ENCODE data around the gene VSNL1.

The VSNL1 gene

DNA sequence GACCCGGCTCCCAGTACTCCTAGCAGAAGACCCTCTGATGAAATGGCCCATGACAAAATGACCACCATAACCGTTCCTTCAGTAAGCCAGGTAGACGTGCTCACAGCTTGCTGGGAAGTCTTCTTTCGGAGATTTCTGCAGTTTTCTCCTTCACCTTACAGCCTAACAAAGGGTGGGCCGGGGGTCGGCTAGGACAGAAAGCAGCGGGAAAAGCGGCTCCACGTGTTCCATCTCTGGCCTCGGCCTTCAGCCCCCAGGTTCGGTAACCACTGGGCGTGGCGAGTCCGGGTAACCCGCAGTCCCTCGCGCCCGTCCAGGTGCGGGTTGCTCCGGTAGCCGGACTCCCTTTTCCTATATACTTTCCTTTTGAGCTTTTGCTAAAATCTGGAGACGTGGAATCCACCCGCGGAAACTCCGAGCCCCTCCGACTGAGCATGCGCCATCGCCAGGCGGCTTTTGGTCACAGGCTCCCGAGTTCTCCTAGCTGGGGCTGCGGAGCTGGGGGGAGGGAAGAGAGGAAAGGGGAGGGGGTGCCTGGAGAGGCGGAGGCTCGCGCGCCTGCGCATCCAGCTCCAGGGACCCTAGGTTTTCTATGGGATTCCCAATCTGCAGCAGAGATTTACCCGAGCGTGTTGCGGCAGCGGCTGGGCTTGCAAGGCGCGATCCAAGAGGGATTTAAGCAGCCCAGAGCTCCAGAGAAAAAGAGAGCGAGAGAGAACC, at the start of gene VSNL1:
Gene VSNL1, plus strand, starts transcription at position 604 of the 720 bp plus-strand sequence. CDS start 51,379 bp downstream, outside the sequence.
- TF ChIP-seq, protein P1, sequence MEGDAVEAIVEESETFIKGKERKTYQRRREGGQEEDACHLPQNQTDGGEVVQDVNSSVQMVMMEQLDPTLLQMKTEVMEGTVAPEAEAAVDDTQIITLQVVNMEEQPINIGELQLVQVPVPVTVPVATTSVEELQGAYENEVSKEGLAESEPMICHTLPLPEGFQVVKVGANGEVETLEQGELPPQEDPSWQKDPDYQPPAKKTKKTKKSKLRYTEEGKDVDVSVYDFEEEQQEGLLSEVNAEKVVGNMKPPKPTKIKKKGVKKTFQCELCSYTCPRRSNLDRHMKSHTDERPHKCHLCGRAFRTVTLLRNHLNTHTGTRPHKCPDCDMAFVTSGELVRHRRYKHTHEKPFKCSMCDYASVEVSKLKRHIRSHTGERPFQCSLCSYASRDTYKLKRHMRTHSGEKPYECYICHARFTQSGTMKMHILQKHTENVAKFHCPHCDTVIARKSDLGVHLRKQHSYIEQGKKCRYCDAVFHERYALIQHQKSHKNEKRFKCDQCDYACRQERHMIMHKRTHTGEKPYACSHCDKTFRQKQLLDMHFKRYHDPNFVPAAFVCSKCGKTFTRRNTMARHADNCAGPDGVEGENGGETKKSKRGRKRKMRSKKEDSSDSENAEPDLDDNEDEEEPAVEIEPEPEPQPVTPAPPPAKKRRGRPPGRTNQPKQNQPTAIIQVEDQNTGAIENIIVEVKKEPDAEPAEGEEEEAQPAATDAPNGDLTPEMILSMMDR (IDR thresholded peaks at IDR 0.05; ENCODE audit: insufficient read depth, low read depth, low read length, missing control alignments) = no peak
- peak; percentile 95 for DNase-seq (ENCODE audit: low read depth)
- H3K4me3 ChIP-seq (ENCODE audit: low read length) = peak within 1 kb of the TSS; percentile 84

DNA sequence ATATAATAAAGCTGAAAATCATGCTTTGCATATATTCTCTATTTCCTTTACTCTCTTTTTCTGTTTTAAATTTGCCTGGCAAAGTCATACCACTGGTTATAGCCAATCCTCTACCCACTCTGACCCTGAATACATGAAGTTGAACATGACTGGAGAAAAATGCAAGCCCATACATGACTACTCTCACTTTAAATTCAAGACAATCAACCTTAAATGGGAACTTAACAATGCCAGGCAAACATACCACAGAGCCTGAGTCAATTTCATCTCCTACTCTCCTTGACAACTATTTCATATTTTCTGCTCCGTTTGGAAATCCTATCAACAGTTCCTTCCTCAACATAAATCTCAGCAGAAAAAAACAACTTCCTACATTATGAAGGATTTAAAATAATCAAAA, 44.9 kb upstream of the VSNL1 start:
- TF ChIP-seq, protein P1 (IDR thresholded peaks at IDR 0.05; ENCODE audit: insufficient read depth, low read depth, low read length, missing control alignments) = no peak
- DNase-seq (ENCODE audit: low read depth) = peak; percentile 92

DNA sequence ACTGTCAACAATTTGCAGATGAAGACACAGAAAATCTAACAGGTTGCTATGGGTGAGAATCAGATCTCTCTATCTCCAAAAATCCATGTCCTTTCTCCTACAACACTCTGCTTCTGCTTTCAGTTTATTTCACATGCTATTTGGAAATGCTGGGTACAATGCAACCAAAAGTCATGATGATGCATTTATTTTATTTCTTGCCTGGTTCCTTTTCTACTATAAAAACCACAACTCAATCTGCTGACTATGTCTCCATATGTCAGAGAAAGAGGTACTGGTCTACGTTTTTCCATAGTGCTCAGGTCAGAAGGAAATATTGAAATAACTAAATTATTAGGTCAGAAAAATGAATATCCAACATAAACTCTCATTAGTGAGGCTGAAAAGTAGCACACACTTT, 42.8 kb upstream of the VSNL1 start:
- no peak overlapping the region for H3K4me3 ChIP-seq (ENCODE audit: low read length)
- TF ChIP-seq, protein P1 (IDR thresholded peaks at IDR 0.05; ENCODE audit: insufficient read depth, low read depth, low read length, missing control alignments) = no peak
- DNase-seq (ENCODE audit: low read depth) = no peak

More for the DNA sequence above, 44.9 kb upstream of the VSNL1 start:
- H3K4me3 ChIP-seq (ENCODE audit: low read length) = no peak overlapping the region

DNA sequence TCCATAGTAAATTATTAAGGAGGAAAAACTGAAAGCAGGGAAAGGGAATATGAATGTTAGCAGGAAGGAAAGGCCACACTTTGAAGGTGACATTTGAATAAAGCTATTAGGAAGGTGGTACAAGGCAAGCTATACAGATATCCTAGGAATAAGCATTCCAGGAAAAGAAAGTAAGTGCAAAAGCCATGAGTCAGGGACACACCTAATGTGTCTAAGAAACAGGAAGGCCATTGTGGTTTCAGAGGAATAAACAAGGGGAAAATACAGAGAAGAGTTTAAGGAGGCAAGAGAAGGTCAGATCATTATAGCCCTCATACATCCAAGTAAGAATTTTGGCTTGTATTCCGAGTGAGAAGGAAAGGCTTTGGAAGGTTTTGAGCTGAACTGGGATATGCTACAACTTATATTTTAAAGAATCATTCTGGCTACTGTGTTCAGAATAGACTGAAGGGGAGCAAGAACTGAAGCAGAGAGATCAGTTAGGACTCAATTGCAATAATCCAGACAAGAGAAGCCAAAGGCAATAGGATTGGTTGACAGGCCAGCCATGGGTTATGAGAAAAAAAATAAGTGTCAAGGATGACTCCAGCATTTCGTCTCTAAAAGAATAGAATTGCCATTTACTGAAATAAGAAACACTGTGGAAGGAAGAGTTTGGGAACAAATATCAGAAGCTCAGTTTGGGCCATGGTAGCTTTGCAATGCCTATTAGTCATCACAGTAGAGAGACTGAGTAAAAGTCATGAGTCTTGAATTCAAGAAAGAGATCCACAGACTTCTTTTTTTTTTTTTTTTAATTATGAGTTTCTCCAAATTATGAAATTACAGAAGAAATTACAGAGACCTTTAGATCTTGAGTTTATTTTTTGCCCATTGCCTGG, 33.5 kb upstream of the VSNL1 start:
- DNase-seq (ENCODE audit: low read depth) = peak; percentile 74
- no peak overlapping the region for H3K4me3 ChIP-seq (ENCODE audit: low read length)
- TF ChIP-seq, protein P1 (IDR thresholded peaks at IDR 0.05; ENCODE audit: insufficient read depth, low read depth, low read length, missing control alignments) = no peak

DNA sequence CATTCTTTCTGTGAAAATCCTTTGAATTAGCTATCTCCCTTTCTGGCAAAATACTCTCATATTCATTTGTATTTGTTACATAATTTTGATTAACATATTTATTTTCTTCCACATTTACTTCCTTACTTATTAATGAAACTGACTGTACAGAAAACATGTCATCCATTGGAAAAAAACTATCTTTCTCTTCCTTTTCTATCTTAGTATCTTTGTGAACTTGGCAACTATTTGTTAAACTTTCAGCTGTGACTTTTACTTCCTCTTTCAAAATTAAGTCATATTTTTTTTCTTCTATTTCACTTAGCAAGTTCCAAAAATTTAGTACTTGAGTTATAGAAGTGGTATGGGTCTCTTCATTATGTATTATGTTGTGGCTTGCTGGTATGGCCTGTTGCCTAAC, 24.8 kb upstream of the VSNL1 start:
- TF ChIP-seq, protein P1 (IDR thresholded peaks at IDR 0.05; ENCODE audit: insufficient read depth, low read depth, low read length, missing control alignments) = no peak
- no peak overlapping the region for H3K4me3 ChIP-seq (ENCODE audit: low read length)
- DNase-seq (ENCODE audit: low read depth) = no peak

DNA sequence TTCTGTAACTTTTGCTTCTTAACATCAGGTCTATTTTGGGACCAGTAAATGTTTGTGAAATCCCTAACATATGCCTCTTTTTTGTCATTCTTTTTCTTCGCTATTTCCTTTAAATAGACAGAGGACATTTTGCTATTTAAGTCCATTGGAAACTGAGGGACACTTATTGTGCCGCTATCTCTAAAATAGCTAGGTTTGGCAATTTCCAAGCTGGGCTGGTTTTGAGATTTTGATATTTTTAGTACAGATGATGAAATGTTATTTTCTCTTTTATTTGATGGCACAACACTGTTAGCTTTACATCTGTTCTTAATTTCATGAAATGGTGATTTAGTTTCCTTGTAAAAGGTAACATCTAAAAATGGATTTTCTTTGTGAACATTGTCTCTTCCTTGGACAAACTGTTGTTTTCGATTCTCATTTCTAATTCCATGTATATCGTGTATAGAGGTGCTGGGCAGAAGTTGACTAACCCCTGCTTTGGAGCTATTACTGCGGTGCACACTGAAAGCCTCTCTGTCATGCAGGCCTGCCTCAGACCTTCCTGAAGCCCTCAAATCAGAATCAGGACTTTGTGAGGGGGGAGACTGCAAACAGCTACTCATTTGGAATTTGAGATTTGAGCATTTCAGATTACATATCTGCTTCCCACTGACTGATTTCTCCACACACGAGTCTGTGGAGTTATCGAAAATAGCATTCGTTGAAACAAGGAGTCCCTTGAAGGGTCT, 22.9 kb upstream of the VSNL1 start:
- peak overlapping the region; percentile 60 for H3K4me3 ChIP-seq (ENCODE audit: low read length)
- TF ChIP-seq, protein P1 (IDR thresholded peaks at IDR 0.05; ENCODE audit: insufficient read depth, low read depth, low read length, missing control alignments) = no peak
- no peak for DNase-seq (ENCODE audit: low read depth)
